Posterior cingulate gyrus (tissue), 11 donors: ENCODE data around the gene SNED1.
A peak's percentile ranks its signal among the peaks of the same experiment; 100 is the strongest.

Experiments
- DNase-seq, 10 donors: peaks; one replicate each; pipeline versions ENCODE4 v3.0.0 to v3.0.0-alpha.2; 2020 to 2021; ENCODE audit warnings: mixed read lengths in 3 of 10
- intact Hi-C: fragments of 100-400 bp; cut with DNase I; formaldehyde crosslinking; loops from one replicate; pipeline ENCODE4 v1.15.1; 2023

The SNED1 gene

DNA sequence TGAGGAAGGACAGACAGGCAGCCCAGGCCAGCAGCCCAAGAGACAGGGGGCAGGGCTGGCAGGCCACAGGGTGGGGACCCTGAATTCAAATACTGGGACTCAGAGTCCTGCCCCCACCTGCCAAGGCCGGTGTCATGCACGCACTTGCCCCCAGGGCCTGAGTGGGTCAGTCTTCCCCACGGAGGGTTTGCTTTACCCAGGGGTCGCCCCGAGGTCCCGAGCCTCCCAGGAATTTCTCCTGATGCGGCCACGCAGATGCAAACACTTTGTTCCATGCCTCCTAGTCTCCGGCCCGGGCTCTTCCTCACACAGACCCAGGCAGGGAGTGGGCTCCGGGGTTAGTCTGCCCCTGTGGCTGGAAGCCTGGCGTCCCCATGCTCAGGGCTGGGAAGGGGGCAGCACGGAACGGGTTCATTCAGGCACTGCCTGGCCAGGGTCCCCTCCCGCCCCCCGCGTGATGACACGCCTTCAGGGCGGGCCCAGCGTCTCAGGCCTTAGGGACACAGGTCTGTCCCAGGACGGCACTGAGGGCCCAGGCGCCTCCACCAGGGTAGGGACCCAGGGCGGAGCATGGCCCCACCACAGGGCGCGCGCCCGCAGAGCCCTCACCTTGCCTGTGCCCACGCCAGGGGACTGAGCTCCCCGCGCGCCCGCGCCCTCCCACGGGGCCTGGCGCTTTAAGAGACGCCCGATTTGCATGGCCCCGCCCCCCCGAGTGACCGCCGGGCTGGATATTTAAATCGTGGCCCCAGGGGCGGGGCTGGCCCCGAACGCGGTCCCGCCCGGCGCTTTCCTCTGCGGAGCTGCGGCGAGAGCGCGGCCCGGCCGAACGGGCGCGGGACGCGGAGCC is at the start of gene SNED1:
Gene SNED1 (plus strand): TSS at position 763 of the 850 bp plus-strand sequence. CDS start 220 bp downstream, outside the sequence.
- intact Hi-C loops, result no loop called here
- DNase-seq, result peak in 6 of 10 donors; percentile 19 to 89 (median 51)

DNA sequence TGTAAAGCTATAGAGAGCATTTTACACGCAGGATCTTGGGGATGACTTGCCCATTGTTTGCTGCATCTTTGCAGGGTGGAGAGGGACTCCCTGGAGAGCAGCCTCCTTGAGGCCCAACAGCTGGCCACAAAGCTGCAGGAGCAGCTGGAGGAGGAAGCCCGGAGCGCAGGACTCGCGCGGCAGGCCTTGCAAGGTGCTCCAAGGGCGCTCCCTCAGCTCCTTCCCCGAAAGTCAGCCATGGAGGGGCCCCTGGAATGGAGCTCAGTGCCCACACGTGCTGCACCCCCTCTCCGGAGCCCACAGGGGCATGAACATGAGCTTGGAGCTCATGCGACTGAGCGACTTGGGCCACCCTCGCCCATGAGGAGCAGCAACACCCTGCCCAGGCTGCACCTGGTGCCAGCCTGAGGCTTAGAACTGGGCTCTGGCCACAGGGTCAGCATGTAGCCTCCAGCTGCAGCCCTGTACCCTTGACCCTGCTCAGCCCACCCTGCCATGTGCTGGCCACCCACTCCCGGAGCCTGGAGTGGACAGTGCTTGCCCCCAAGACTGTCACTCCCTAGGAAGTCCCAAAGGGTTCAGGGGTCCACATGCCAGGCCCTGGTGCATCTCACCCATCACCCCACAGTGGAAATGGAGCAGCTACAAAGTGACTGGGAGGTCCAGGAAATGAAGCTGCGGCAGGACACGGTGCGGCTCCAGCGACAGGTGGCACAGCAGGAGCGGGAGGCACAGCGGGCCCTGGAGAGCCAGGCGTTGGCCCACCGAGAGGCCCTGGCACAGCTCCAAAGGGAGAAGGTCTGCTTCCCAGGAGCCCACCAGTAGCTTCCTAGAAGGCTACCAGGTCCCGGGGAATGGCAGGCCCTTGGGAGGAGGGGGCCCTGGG is 49.3 kb upstream of the SNED1 start:
- intact Hi-C loops, result no loop called here
- peak in 6 of 10 donors; percentile 2 to 74 (median 37) for DNase-seq

DNA sequence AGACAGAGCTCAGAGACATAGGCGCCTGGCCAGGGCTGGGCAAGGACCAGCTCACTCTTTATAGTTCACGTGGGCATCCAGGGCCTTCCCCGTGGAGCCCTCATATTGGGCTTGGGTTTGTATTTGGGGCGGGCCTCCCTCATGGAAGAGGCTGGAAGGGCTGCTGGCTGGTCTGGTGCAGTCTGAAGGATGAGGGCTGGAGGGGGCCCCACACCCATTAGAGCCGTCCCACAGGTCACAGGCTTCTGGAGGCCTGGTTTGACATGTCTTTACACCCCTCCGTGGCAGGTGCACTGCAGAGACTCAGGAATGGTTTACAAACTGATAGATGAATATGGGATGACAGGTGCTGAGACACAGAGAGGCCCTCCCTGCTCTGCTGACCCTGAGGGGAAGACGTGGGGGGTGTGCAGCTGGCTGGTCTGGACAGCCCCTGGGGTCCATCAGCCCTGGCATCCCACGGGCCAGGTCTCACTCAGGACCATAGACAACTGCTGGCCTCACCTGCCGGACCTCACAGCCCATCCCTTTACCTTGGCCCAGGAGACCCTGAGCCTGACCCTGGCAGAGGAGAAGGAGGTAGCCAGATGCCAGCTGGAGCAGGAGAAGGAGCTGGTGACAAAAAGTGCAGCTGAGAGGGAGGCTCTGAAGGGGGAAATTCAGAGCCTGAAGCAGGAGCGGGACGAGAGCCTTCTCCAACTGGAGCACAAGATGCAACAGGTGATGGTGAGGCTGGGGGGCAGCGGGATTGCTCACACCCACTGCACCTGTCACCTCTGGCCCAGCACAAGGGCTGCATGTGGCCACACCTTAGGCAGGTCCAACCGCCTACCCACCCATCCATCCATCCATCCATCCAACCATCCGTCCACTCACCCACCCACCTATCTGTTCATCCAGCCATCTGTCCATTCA is 48.4 kb upstream of the SNED1 start:
- intact Hi-C loops, result no loop called here
- DNase-seq, result peak in 3 of 10 donors; percentile 12 to 44 (median 19)

DNA sequence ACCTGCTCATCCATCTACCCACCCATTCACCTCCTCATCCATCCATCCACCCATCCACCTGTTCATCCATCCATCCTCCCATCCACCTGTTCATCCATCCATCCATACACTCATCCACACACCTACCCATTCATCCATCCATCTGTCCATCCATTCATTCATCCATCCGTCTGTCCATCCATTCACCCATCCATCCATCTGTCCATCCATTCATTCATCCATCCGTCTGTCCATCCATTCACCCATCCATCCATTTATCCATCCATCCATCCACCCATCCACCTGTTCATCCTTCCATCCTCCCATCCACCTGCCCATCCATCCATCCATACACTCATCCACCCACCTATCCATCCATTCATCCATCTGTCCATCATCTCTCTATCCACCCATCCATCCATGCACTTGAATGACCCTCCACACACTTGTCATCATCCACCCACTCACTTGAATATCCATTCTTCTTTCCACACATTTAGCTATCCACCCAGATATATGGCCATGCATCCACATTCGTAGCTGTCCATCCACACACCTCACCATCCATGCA is 47.3 kb upstream of the SNED1 start:
- intact Hi-C loops, result no loop called here
- DNase-seq, result no peak

DNA sequence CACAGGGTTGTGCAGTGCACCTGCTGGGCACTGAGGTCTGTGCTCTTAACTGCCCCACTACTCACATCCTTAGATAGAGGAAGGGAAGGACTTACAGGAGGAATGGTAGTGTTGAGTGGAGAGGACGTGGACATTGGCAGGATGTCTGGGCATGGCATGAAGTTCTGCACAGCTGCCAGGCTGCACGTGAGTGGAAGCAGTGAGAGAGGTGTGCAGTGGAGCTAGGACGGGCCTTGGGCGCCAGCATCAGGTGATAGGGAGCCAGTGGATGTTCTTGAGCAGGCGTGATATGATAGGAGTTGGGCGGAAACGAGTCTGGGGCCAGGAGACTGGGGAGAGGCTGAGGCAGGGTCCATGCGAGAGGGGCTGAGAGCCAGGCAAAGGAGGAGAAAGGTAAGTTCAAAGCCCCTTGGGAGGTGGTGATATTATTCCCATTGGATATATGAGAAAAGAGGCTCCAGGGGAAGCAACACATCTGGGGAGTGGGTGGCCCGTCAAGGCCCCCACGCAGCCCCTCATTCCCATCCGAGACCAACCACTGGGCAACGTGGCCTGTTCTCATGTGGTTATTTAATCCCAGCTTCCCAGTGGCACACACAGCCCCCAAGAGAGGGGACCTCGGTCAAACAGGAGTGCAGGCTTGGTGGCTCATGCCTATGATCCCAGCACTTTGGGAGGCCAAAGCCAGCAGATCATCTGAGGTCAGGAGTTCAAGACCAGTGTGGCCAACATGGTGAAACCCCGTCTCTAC is 45.7 kb upstream of the SNED1 start:
- intact Hi-C loops, result no loop called here
- DNase-seq, result peak in 3 of 10 donors; percentile 1 to 35 (median 12)

DNA sequence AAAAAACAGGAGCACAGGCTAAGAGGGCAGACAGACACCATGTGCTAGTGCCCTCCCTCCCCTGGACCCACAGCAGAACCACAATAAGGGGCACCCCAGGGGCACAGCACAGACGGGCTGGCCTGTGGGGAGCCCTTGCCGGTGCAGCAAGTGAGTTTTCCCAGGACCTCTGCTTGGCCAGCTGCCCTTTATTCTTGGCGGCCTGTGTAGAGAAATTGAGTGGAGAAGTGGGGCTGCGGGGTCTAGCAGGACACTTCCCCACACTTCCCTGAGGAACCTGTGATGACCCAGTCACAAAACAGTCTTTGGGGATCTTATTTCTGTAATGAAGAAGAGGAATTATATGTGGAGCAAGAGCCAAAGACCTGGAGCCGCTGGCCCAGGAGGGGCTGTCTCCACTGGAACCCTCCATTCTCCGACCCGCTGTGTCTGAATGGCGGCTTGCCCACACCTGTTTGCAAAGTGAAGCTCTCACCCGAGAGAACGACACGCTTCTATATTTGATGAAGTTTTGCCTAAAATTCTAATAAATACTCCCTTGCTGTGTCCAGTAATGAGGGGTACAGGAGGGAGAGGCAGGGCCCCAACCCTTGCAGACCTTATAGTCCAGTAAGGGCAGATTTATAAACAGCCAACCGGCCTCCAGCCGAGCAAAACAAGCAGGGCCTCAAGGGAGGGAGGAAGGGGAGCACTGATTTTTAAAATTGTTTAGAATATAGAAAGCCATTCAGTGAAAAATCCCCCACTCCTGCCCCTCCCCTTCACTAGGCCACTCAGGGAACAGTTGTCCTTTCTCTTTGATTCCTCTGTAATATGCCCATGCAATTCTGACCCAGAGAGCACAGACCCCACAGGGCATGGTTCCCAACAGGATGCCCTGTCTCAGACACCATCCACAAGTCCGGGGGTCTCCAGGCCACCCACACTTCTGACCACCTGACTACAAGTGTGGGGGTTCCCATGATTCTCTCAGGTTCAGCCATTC is 44.7 kb upstream of the SNED1 start:
- peak in 7 of 10 donors; percentile 3 to 69 (median 9) for DNase-seq
- intact Hi-C loops, result no loop called here

DNA sequence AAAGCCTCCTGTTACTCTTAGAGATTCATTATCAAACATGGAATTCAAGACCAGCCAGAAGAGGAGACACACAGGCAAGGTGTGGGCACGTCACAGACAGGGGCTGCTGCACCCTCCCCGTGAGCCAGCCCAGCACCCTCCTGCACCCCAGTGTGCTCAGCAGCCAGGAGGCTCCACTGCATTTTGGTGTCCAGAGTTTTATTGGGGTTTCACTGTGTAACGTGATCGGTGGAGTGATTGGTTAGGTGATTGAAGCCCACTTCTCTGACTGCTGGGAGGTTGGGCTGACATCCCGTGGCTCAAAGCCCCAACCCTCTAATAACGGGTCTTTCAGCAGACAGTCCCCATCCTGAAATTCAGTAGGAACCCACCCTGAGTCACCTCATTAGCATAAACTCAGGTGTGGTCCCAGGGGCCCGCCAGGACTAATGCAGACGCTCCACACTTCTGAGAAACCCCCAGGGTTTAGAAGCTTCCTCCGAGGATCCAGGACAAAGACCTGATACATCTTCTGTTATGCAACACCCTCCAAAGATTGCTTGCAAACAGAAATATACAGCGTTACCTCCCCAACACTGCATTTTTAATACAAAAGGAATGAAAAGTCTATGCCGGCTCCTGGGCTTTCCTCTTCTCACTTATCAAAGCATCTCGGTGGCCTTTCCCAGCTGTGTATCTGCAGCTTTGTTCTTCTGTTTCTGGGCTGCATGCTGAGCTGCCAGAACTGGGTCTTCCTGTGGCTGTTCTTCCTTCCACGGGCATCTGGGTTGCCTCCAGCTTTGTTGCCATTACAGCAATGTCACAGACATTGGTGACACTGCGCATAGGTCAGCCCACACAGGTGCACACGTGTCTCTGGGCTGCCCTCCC is 43.7 kb upstream of the SNED1 start:
- DNase-seq, result peak in 4 of 10 donors; percentile 8 to 21 (median 14)
- intact Hi-C loops, result no loop called here

DNA sequence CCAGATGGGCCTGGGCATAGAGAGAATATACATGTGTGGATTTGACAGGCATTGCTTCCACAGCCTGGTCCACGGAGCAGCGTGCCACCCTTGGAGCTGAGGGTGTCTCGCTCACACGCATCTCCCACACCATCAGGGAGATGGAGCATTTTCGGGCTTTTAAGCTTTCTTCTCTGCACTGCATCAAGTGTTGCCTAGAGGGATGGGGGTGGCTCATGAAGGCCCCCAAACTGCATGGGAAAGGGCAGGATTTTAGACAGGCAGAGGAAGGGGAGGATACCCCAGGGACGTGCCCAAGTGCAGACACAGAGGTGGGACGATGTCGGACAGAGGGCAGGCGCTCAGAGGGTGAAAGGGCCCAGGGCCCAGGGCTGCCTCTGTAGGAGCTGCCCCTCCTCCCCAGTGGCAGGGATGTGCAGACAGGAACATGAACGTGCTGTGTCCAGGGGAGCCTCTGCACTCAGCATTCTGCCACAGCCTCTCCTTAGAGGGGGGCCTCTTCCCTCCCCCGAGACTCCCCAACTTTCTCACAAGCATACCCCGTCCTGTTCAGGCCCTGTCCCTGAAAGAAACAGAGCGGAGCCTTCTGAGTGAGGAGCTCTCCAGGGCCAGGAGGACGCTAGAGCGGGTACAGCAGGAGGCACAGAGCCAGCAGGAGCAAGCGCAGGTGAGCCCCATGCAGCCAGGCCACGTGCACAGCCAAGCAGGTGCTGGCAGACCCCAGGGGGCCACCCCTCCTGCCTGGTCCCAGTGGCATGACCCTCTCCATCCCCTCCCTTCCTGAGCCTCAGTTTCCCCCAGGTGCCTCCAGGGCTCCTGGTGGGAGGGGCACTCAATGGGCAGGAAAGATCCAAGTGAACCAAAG is 42.9 kb upstream of the SNED1 start:
- intact Hi-C loops, result no loop called here
- peak in 5 of 10 donors; percentile 5 to 68 (median 13) for DNase-seq

DNA sequence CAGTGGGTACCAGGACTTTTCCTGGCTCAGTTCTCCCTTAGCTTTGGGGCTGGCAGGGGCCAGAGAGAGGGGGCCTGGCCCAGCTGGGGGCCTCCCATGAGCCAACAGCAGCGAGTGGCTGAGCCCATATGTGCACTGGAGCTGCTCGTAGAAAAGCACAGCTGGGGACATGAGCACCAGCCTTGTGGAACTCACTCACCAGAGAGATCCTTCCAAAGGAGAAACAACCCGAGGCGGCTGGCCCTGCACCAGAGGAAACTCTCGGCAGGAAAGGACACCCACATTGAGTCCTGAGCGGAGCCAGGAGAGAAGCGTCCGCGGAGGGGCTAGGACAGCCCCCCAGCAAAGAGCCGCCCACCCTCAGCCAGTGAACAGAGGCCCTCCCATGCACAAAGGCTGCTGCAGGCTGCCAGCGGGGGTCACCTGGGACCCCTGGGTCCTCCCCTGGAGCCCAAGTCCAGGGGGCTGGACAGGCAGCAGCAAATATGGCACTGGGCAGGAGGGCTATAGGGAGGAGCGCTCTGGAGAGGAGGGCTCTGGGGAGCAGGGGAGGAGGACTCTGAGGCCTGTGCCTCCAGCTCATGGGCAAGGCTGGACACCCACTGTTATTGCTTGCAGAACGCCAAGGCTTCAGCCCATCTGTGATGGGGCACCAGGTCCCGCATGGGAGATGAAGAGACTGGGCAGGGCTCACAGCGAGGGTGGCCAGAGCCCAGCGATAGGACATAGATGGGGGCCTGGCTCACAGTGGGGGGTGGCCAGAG is 42.1 kb upstream of the SNED1 start:
- DNase-seq, result peak in 7 of 10 donors; percentile 15 to 88 (median 49)
- intact Hi-C loops, result no loop called here

DNA sequence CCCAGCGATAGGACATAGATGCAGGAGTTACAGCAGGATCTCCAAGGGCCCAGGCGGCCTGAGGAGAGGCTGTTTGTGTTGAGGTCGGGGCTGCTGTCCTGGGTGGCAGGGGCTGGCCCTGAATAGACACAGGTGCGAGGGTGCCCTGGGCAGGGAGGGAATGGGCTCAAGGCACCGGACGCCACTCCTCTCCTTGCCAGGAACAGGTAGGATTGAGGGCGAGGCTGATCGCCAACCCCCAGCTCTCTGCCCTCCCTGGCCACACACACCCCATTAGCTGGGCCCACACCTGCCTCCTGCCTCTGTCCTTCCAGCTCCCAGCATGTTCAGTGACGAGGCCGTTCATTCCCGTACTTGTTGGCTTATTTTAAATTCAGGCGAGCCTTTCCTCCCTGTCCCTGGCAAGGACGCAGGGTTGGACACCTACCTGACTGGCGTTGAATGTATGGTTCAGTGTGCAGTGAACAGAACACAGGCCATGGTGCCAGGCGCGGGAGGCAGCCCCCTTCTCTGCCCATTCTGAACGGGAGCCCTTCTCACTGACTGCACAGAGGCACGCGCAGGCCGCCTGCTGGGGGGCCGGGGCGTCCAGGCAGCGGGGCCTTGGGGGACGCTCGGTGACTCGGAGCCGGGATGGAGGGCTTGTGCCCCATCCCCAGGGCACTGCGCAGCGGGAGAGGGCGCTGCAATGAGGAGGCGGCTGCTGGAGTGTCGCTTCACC is 41.3 kb upstream of the SNED1 start:
- intact Hi-C loops, result no loop called here
- peak in 3 of 10 donors; percentile 4 to 55 (median 9) for DNase-seq

DNA sequence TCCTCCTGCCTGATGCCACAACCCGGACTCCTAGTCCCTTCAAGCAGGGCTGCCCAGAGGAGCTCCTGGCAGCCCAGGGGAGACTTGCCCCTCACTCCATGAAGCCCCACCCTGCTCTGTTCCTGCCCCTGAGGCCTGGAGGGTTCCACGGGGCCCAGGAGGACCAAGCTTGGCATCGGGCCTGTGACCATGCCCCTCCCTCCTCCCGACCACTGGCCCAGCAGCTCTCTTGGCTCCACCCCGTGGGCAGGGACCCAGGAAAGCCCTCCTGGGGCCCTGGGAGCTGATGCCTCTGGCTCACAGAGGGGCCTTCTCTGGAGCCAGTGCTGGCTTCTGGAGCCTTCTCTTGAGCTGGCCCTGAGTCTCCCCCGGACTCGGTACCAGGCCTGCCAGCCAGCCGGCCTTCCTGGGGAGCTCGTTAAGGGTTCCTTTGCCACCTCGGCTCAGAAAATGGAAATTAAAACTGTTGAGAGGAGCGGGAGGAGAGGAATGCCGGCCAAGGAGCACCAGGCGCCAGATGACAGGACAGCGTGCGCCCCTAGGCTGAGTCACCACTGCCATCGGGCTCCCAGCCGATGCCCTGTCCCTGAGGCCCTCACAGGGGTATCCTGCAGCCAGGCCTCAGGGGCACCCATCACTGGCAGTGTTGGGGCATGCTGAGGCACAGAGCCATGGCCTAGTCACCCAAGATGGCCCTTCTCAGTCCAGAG is 40.6 kb upstream of the SNED1 start:
- intact Hi-C loops, result no loop called here
- DNase-seq, result peak in 6 of 10 donors; percentile 6 to 84 (median 43)

DNA sequence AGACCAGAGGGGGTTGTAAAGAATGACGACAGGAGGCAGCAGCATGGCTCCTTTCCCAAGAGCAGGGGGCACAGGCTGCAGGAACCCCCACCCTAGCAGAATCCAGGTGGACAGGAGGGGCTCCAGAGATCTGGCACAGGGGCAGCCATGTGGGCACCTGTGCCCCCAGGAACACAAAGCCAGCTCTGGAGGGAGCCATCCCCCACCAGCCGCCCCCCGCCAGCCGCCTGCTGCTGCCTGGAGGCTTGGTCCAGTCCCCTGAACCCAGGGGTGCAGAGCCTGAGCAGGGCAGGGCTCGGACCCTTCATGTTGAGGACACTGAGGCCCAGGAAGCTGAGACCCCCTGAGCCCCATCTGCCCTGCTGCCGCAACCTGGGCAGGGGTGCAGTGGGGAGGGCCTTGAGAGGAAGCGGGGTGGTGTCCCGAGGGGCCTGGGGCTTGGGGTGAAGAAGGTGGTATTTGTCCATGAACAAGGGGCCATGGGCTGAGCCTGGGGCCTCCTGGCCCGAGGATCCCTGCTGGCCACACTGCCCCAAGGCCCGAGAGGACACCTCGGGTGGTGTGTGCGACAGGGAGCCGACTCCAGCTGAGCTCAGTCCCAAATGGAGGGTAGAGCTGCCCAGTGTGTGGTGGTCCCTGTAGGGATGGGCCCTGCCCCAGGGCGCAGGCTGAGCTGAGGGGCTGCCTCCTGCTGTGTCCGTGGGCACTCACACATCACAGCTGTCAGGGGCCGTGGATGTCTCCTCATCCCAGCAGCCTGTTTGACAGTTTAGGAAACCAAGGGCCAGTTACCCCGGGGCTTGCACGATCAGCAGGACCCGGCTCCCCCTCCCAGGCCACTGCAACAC is 39.8 kb upstream of the SNED1 start:
- DNase-seq, result peak in 3 of 10 donors; percentile 4 to 42 (median 4)
- intact Hi-C loops, result no loop called here
